Smooth muscle cell (in vitro differentiated cells): ENCODE results near the gene BATF. TPM values are rescaled to one million over a fixed set of nuclear protein-coding genes. Genes with fewer than 3 reads are reported as not detected.

ENCODE experiments used
- DNase-seq: peaks from one replicate; lab custom pipeline; 2025; ENCODE audit not compliant: unreplicated experiment; lab: John Stamatoyannopoulos, UW
- H2AFZ ChIP-seq: fragments of 200-600 bp; sonication (generic); 2 replicates; pipeline ENCODE4 v1.6.0; 2016; ENCODE audit warnings: antibody characterized with exemption, low read depth, mild to moderate bottlenecking
- H3F3A ChIP-seq: fragments of 200-600 bp; sonication (generic); 2 replicates; pipeline ENCODE4 v1.6.0; 2017; ENCODE audit warnings: antibody characterized with exemption, low read depth
- H3K27ac ChIP-seq: fragments of 200-600 bp; sonication (generic); 2 replicates; pipeline ENCODE4 v1.5.1; 2016; ENCODE audit warnings: low read depth, mild to moderate bottlenecking
- H3K27me3 ChIP-seq: fragments of 200-600 bp; sonication (generic); 2 replicates; pipeline ENCODE4 v1.6.1; 2016; ENCODE audit warnings: low read depth, mild to moderate bottlenecking
- H3K36me3 ChIP-seq: fragments of 200-600 bp; sonication (generic); 2 replicates; pipeline ENCODE4 v1.5.1; 2016; ENCODE audit warnings: low read depth
- H3K4me1 ChIP-seq: fragments of 200-600 bp; sonication (generic); 2 replicates; pipeline ENCODE4 v1.5.1; 2016; ENCODE audit warnings: low read depth
- H3K4me2 ChIP-seq: fragments of 200-600 bp; sonication (generic); 2 replicates; pipeline ENCODE4 v1.6.0; 2016; ENCODE audit warnings: mild to moderate bottlenecking
- H3K4me3 ChIP-seq: fragments of 200-600 bp; sonication (generic); 2 replicates; pipeline ENCODE4 v1.5.1; 2016; ENCODE audit warnings: mild to moderate bottlenecking
- H3K79me2 ChIP-seq: fragments of 200-600 bp; sonication (generic); 2 replicates; pipeline ENCODE4 v1.6.0; 2016; ENCODE audit warnings: low read depth, mild to moderate bottlenecking
- H3K9ac ChIP-seq: fragments of 200-600 bp; sonication (generic); 2 replicates; pipeline ENCODE4 v1.6.0; 2016; ENCODE audit warnings: low read depth
- H3K9me3 ChIP-seq: fragments of 200-600 bp; sonication (generic); replicated peaks from 2 replicates; pipeline ENCODE4 v1.5.1; 2016; ENCODE audit warnings: low read depth
- H4K20me1 ChIP-seq: fragments of 200-600 bp; sonication (generic); 2 replicates; pipeline ENCODE4 v1.6.0; 2016; ENCODE audit warnings: low read depth
- WGBS: methylation state at CpG from one replicate; pipeline ENCODE4 v1.1.7; 2016; ENCODE audit warnings: low lambda C conversion rate; 5-methylcytosine and 5-hydroxymethylcytosine counted together
- polyA plus RNA-seq: library from polyadenylated mRNA; unstranded; fragments of >200 nt; fragmentation: Nextera tagmentation; extraction: Ambion mirVana; gene quantifications from 2 replicates; pipeline ENCODE4 v1.2.1, GENCODE V29; 2016
- total RNA-seq: library from RNA; depleted of rRNA; stranded (reverse); fragments of >200 nt; gene quantifications from 2 replicates; pipeline ENCODE4 v1.2.3, GENCODE V29; 2014
- TF ChIP-seq, protein P1 (sequence below): fragments of 200-600 bp; sonication (generic); IDR thresholded peaks from 2 replicates; pipeline ENCODE4 v1.5.1; 2017; ENCODE audit warnings: borderline replicate concordance, mild to moderate bottlenecking, antibody characterized with exemption; ENCODE audit not compliant: insufficient read depth, poor library complexity, severe bottlenecking

Gene BATF
- total and polyA plus RNA-seq, 2 experiments from 2014 or later: not detected

DNA sequence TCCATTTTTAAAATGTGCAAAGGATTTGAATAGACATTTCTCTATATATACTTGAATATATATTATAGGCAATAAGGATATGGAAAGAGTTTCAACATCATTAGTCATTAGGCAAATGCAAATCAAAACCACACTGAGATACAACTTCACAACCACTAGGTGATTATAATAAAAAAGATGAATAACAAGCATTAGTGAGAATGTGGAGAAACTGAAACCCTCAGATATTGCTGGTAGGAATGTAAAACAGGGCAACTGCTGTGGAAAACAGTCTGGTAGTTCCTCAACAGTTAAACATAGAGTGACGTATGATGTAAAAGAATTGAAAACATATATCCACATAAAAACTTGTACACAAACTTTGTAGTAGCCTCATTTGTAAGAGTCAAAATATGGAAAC lies 11.7 kb upstream of the BATF start:
- Histone ChIP-seq H3K4me2 (no peak overlapping the region), H4K20me1 (no peaks in the 10 kb centered on the region), H3F3A (no peaks in the 10 kb centered on the region), H2AFZ (no peak overlapping the region), H3K4me3 (no peak overlapping the region), H3K36me3 (no peaks in the 10 kb centered on the region), H3K27ac (no peak overlapping the region), H3K4me1 (no peaks in the 10 kb centered on the region), H3K79me2 (no peaks in the 10 kb centered on the region), H3K27me3 (no peaks in the 10 kb centered on the region), H3K9me3 (peaks cover 9% of the 10 kb centered on the region), H3K9ac (no peak overlapping the region)
- WGBS: 91% methylated on average over 1 of the region's 1 CpG
- no peak for DNase-seq
- TF ChIP-seq, protein P1, sequence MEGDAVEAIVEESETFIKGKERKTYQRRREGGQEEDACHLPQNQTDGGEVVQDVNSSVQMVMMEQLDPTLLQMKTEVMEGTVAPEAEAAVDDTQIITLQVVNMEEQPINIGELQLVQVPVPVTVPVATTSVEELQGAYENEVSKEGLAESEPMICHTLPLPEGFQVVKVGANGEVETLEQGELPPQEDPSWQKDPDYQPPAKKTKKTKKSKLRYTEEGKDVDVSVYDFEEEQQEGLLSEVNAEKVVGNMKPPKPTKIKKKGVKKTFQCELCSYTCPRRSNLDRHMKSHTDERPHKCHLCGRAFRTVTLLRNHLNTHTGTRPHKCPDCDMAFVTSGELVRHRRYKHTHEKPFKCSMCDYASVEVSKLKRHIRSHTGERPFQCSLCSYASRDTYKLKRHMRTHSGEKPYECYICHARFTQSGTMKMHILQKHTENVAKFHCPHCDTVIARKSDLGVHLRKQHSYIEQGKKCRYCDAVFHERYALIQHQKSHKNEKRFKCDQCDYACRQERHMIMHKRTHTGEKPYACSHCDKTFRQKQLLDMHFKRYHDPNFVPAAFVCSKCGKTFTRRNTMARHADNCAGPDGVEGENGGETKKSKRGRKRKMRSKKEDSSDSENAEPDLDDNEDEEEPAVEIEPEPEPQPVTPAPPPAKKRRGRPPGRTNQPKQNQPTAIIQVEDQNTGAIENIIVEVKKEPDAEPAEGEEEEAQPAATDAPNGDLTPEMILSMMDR: no peak

DNA sequence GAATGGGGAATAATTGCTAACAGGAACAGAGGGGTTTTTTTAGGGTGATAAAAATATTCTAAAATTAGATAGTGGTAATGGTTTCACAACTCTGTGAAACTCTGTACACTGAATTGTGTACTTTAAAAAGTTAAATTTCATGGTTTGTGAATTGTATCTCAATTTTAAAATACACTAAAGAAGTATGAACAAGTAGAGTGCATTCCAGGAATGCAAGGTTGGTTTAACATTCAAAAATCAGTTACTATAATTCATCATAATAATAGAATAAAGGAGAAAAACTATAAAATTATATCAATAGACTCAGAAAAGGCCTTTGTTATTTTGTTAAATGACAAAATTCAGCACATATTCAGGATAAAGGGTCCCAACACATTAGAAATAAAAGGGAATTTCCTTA lies 11.1 kb upstream of the BATF start:
- TF ChIP-seq, protein P1: no peak
- no peaks in the 10 kb centered on the region for H3K4me1 ChIP-seq
- no peaks in the 10 kb centered on the region for H3K27me3 ChIP-seq
- no peaks in the 10 kb centered on the region for H3F3A ChIP-seq
- H3K79me2 ChIP-seq: no peaks in the 10 kb centered on the region
- no peak overlapping the region for H2AFZ ChIP-seq
- no peaks in the 10 kb centered on the region for H4K20me1 ChIP-seq
- peaks cover 9% of the 10 kb centered on the region for H3K9me3 ChIP-seq
- no peak overlapping the region for H3K4me3 ChIP-seq
- H3K4me2 ChIP-seq: no peak overlapping the region
- no peak for DNase-seq
- H3K36me3 ChIP-seq: no peaks in the 10 kb centered on the region
- no peak overlapping the region for H3K27ac ChIP-seq
- H3K9ac ChIP-seq: no peak overlapping the region

DNA sequence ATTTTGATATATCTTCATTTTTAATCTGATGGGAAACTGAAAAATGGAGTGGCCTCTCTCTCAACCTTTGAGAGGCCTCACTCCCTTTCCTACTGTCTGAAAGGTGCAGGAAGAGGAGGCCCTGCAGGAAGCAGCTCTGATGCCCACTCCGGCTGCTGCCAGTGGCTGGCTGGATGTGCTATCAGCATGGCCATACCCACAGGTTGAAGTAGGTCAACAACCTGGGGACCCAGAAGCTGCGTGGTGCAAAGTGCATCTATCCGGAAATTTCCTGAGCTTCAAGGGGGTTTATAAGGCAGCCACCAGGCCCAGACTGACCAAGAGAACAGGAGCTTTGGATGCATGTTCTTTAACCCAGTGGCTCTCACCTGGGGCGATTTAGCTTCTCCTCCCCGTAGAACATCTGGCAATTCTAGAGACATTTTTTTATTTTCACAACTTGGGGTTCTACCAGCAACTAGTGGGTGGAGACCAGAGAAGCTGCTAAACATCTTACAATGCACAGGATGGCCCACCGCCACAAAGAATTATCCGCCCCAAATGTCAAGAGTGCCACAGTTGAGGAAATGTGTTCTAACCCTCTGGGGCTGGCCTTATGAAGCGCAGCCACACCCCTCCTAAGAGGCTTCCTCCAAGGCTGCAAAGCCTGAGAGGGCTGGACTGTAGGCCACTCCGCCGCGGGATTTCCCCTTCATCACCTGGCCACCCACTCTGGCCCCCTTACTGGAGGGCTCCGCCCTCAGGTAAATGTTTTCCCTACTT lies 8.2 kb upstream of the BATF start:
- Histone ChIP-seq H4K20me1 (no peaks in the 10 kb centered on the region), H3K9me3 (peaks cover 9% of the 10 kb centered on the region), H3K27me3 (no peaks in the 10 kb centered on the region), H3K4me1 (no peaks in the 10 kb centered on the region), H3K27ac (no peak overlapping the region), H3K36me3 (no peaks in the 10 kb centered on the region), H2AFZ (no peak overlapping the region), H3K4me3 (no peak overlapping the region), H3F3A (no peaks in the 10 kb centered on the region), H3K79me2 (no peaks in the 10 kb centered on the region), H3K9ac (no peak overlapping the region), H3K4me2 (no peak overlapping the region)
- no peak for DNase-seq
- 94% methylated on average over 12 of the region's 12 CpGs for WGBS
- TF ChIP-seq, protein P1: no peak
